OCI-LY1 (cell line): Measurements from ENCODE around the gene GRK5.

Experiments
- EZH2 ChIP-seq: fragments of 200-600 bp; sonication (generic), shearing (Covaris generic); IDR thresholded peaks from 2 replicates; pipeline ENCODE4 v1.8.0; 2017; ENCODE audit warnings: borderline replicate concordance, mixed run types, mild to moderate bottlenecking, antibody characterized with exemption, low read length, moderate library complexity, mixed read lengths
- TF ChIP-seq, protein P1 (sequence below): fragments of 200-600 bp; sonication (generic), shearing (Covaris generic); IDR thresholded peaks from 2 replicates; pipeline ENCODE4 v1.5.1; 2017; ENCODE audit warnings: mild to moderate bottlenecking, antibody characterized with exemption, low read length, moderate library complexity, mixed read lengths

DNA sequence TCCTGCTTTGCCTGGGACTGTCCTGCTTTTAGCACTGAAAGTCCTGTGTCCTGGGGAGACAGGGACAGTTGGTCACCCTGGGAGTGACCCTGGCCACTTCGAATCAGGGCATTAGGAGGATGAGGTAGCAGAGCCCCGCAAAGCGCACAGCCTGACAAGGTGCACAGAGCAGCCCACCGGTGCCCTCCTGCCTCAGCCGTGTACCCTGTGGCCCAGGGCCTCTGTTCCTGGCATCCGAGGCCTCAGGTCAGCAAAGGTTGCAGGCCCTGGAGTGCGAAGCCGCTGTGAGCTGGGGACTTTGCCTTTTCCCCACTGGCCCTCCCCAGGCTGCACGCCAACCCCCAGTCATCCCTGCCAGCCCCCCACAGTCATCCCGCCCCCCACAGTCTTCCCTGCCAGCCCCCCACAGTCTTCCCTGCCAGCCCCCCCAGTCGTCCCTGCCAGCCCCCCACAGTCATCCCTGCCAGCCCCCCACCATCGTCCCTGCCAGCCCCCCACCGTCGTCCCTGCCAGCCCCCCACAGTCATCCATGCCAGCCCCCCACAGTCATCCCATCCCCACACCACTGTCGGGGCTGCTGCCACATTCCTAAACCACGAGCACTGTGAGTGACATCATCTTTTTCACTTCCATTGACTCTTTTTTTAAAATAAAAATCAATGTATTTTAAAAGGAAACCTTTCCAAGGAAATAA, 243.4 kb downstream of the GRK5 start:
- TF ChIP-seq, protein P1, sequence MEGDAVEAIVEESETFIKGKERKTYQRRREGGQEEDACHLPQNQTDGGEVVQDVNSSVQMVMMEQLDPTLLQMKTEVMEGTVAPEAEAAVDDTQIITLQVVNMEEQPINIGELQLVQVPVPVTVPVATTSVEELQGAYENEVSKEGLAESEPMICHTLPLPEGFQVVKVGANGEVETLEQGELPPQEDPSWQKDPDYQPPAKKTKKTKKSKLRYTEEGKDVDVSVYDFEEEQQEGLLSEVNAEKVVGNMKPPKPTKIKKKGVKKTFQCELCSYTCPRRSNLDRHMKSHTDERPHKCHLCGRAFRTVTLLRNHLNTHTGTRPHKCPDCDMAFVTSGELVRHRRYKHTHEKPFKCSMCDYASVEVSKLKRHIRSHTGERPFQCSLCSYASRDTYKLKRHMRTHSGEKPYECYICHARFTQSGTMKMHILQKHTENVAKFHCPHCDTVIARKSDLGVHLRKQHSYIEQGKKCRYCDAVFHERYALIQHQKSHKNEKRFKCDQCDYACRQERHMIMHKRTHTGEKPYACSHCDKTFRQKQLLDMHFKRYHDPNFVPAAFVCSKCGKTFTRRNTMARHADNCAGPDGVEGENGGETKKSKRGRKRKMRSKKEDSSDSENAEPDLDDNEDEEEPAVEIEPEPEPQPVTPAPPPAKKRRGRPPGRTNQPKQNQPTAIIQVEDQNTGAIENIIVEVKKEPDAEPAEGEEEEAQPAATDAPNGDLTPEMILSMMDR: no peak
- no peak for TF ChIP-seq EZH2
